ENCODE measurements around the gene ITPR1.

- TF ChIP-seq POLR2A (IDR thresholded peaks at IDR 0.05; ENCODE audit: low read depth, low read length) (no peak), SMC3 (IDR thresholded peaks at IDR 0.05; ENCODE audit: low read depth, low read length) (no peak), FOS (IDR thresholded peaks at IDR 0.05; ENCODE audit: low read depth, low read length) (no peak), ELK1 (IDR thresholded peaks at IDR 0.05; ENCODE audit: borderline replicate concordance, low read depth, low read length) (no peak), CTCF (conservative IDR thresholded peaks at IDR 0.05; ENCODE audit: low read depth, low read length) (no peak), USF2 (IDR thresholded peaks at IDR 0.05; ENCODE audit: low read depth, low read length) (no peak), MAZ (IDR thresholded peaks at IDR 0.05; ENCODE audit: borderline replicate concordance, low read depth, low read length) (no peak)
Observed at GRCh38 chr3:4681301-4681700, 188.2 kb downstream of the ITPR1 start.
